Motor neuron (in vitro differentiated cells): ENCODE results near the gene GPR162. TPM values are rescaled to one million over a fixed set of nuclear protein-coding genes. Genes with fewer than 3 reads are reported as not detected.

Experiments
- ATAC-seq, 8 experiments: fragments of 200-7000 bp; cut with Tn5 transposase; replicated peaks in 6 of 8; 2 replicates each; pipeline ENCODE4 v1.8.0; 2021; ENCODE audit warnings: mild to moderate bottlenecking in 8 of 8, moderate library complexity in 8 of 8
- H3K27ac ChIP-seq, 2 donors: fragments of 250-450 bp; sonication (Bioruptor Pico); 2 replicates each; pipeline ENCODE4 v1.9.0; 2021; ENCODE audit warnings: antibody characterized with exemption in 2 of 2, mild to moderate bottlenecking in 2 of 2, moderate library complexity in 1 of 2
- H3K4me1 ChIP-seq, 2 donors: fragments of 250-450 bp; sonication (Bioruptor Pico); replicated peaks in 1 of 2; 2 replicates each; pipeline ENCODE4 v1.6.1; 2021; ENCODE audit warnings: antibody characterized with exemption in 2 of 2, mild to moderate bottlenecking in 2 of 2, moderate library complexity in 1 of 2
- H3K4me3 ChIP-seq, 5 donors: fragments of 250-450 bp; sonication (Bioruptor Pico); 2 replicates each; pipeline ENCODE4 v1.9.0; 2021; ENCODE audit warnings: antibody characterized with exemption in 5 of 5, mild to moderate bottlenecking in 5 of 5, moderate library complexity in 4 of 5
- WGBS, 10 experiments: fragments of 450-650 bp; shearing (Covaris generic); methylation state at CpG; one replicate each; pipeline ENCODE4 v1.0.0; 2022; 5-methylcytosine and 5-hydroxymethylcytosine counted together
- in situ Hi-C, 9 experiments: fragments of 400-800 bp; cut with MboI; loops; one replicate each; pipeline ENCODE4 v1.15.0; 2021; ENCODE audit warnings: low sequenced_read_pairs in 9 of 9, low pct_unique_long_range_greater_than_20kb in 2 of 9; ENCODE audit not compliant: unreplicated experiment in 9 of 9
- total RNA-seq, 8 experiments: library from RNA; unstranded; fragments of 300-600 nt; gene quantifications; 2 replicates each; pipeline versions ENCODE4 v1.2.3 to v1.2.4, GENCODE V29; 2022

GPR162 gene
- total RNA-seq, 8 experiments from 2014 or later: 4.8 to 48.2 (median 32.8) TPM

- Histone ChIP-seq H3K27ac (peak overlapping the region in 1 of 2 donors; percentile 8), H3K4me1 (peaks cover 50 to 53% of the 10 kb centered on the region in 2 donors), H3K4me3 (no peak overlapping the region)
- in situ Hi-C loops: no loop called here
- WGBS, 10 experiments: 86 to 100% (median 100%) methylated on average over 1 to 2 of the region's 5 CpGs; no CpG with 5 or more reads in 7 of the 10 experiments
- ATAC-seq: no peak
Measured at GRCh38 chr12:6818645-6819044, 3.0 kb upstream of the GPR162 start.

GRCh38 chr12:6819106-6820030 is 2.3 kb upstream of the GPR162 start:
- ATAC-seq: no peak
- H3K4me3 ChIP-seq: no peak overlapping the region

GRCh38 chr12:6820166-6820565 is 1.5 kb upstream of the GPR162 start:
- Histone ChIP-seq H3K4me3 (no peak overlapping the region), H3K27ac (peak overlapping the region; percentile 75 to 81), H3K4me1 (peaks cover 59 to 65% of the 10 kb centered on the region in 2 donors)
- no peak for ATAC-seq
- 53 to 73% methylated on average over 2 to 4 of the region's 5 CpGs; no CpG with 5 or more reads in 8 of the 10 experiments for WGBS, 10 experiments
- in situ Hi-C loops: no loop called here

More at GRCh38 chr12:6819106-6820030, 2.3 kb upstream of the GPR162 start:
- H3K4me1 ChIP-seq: peaks cover 53 to 57% of the 10 kb centered on the region in 2 donors
- in situ Hi-C loops: no loop called here
- peak overlapping the region; percentile 75 to 81 for H3K27ac ChIP-seq
- WGBS, 10 experiments: 60 to 89% (median 63%) methylated on average over 2 to 8 of the region's 13 CpGs; no CpG with 5 or more reads in 6 of the 10 experiments

- in situ Hi-C loops: no loop called here
- peak overlapping the region; percentile 75 to 81 for H3K27ac ChIP-seq
- H3K4me3 ChIP-seq: peak overlapping the region; percentile 36 to 52 (median 42)
- H3K4me1 ChIP-seq: peaks cover 71 to 82% of the 10 kb centered on the region in 2 donors
- no peak for ATAC-seq
- WGBS, 10 experiments: 0 to 100% (median 78%) methylated on average over 1 to 2 of the region's 7 CpGs; no CpG with 5 or more reads in 5 of the 10 experiments
Measured at GRCh38 chr12:6822426-6823135, 960 bp downstream of the GPR162 start.

GRCh38 chr12:6823182-6824084 is 1.8 kb downstream of the GPR162 start:
- H3K4me3 ChIP-seq: no peak overlapping the region
- no peak for ATAC-seq
- in situ Hi-C loops: no loop called here
- WGBS, 10 experiments: 31 to 87% (median 50%) methylated on average over 1 to 3 of the region's 12 CpGs; no CpG with 5 or more reads in 5 of the 10 experiments
- peaks cover 63 to 74% of the 10 kb centered on the region in 2 donors for H3K4me1 ChIP-seq
- H3K27ac ChIP-seq: peak overlapping the region in 1 of 2 donors; percentile 22

- Histone ChIP-seq H3K27ac (peak overlapping the region in 1 of 2 donors; percentile 78), H3K4me1 (peaks cover 55 to 67% of the 10 kb centered on the region in 2 donors), H3K4me3 (no peak overlapping the region)
- in situ Hi-C loops: no loop called here
- WGBS, 10 experiments: 80 to 97% (median 83%) methylated on average over 2 to 6 of the region's 37 CpGs; no CpG with 5 or more reads in 7 of the 10 experiments
- no peak for ATAC-seq
Measured at GRCh38 chr12:6824085-6824775, 2.6 kb downstream of the GPR162 start.

GRCh38 chr12:6824901-6825381 is 3.3 kb downstream of the GPR162 start:
- peak in 3 of 8 experiments; percentile 0 to 8 (median 3) for ATAC-seq
- Histone ChIP-seq H3K4me3 (peak overlapping the region in 2 of 5 donors; percentile 1 to 7), H3K4me1 (peaks cover 49 to 62% of the 10 kb centered on the region in 2 donors), H3K27ac (peak overlapping the region; percentile 74 to 78)
- 0 to 84% (median 61%) methylated on average over 1 to 6 of the region's 12 CpGs; no CpG with 5 or more reads in 2 of the 10 experiments for WGBS, 10 experiments
- in situ Hi-C loops: loop anchor here in 1 of 9 experiments (25.0 kb wide), 1 partner anchor 88 kb away; no protein-coding TSS in a partner anchor

- WGBS, 10 experiments: 0 to 26% (median 5%) methylated on average over 1 to 12 of the region's 19 CpGs; no CpG with 5 or more reads in 3 of the 10 experiments
- in situ Hi-C loops: loop anchor here in 1 of 9 experiments (25.0 kb wide), 1 partner anchor 88 kb away; no protein-coding TSS in a partner anchor
- H3K4me1 ChIP-seq: peaks cover 49 to 62% of the 10 kb centered on the region in 2 donors
- H3K27ac ChIP-seq: peak overlapping the region; percentile 74 to 78
- H3K4me3 ChIP-seq: peak overlapping the region; percentile 0 to 7 (median 4)
- ATAC-seq: peak; percentile 28 to 75 (median 32)
Measured at GRCh38 chr12:6825398-6826124, 3.9 kb downstream of the GPR162 start.

- WGBS, 10 experiments: 51 to 94% (median 85%) methylated on average over 1 to 7 of the region's 17 CpGs; no CpG with 5 or more reads in 2 of the 10 experiments
- ATAC-seq: no peak
- H3K4me3 ChIP-seq: no peak overlapping the region
- peaks cover 44 to 58% of the 10 kb centered on the region in 2 donors for H3K4me1 ChIP-seq
- peak overlapping the region in 1 of 2 donors; percentile 87 for H3K27ac ChIP-seq
- in situ Hi-C loops: loop anchor here in 1 of 9 experiments (25.0 kb wide), 1 partner anchor 89 kb away; no protein-coding TSS in a partner anchor
Measured at GRCh38 chr12:6826125-6826733, 4.6 kb downstream of the GPR162 start.

- 74 to 100% (median 85%) methylated on average over 1 to 8 of the region's 22 CpGs; no CpG with 5 or more reads in 6 of the 10 experiments for WGBS, 10 experiments
- no peak for ATAC-seq
- peak overlapping the region; percentile 82 to 87 for H3K27ac ChIP-seq
- peaks cover 44 to 56% of the 10 kb centered on the region in 2 donors for H3K4me1 ChIP-seq
- H3K4me3 ChIP-seq: peak overlapping the region in 4 of 5 donors; percentile 1 to 99 (median 57)
- in situ Hi-C loops: loop anchor here in 1 of 9 experiments (25.0 kb wide), 1 partner anchor 90 kb away; no protein-coding TSS in a partner anchor
Measured at GRCh38 chr12:6826734-6827436, 5.3 kb downstream of the GPR162 start.
